Endothelial cell of umbilical vein (primary cell): ENCODE measurements around the gene MIEF1. TPM values are rescaled to one million over a fixed set of nuclear protein-coding genes. Genes with fewer than 3 reads are reported as not detected.

ENCODE experiments used
- BruUV-seq: library from RNA; stranded (reverse); fragments of 400-500 nt; replicated peaks from 2 replicates; lab custom pipeline; 2021; lab: Mats Ljungman, UMichigan
- CTCF ChIA-PET: fragments of 300-600, 350-600 bp; sonication (Branson Sonifier 250); formaldehyde crosslinking; loops from one replicate; lab custom pipeline; 2021; ENCODE audit warnings: antibody characterized with exemption, inconsistent platforms; lab: Charles Lee
- POLR2A ChIA-PET: fragments of 300-600, 350-600 bp; sonication (Branson Sonifier 250); formaldehyde crosslinking; loops from one replicate; lab custom pipeline; 2021; ENCODE audit warnings: antibody characterized with exemption, inconsistent platforms; lab: Charles Lee
- DNase-seq: peaks from one replicate; pipeline ENCODE4 v3.0.0-alpha.2; 2011; ENCODE audit warnings: low read depth, low spot score
- FAIRE-seq: peaks from 2 replicates; lab custom pipeline; 2011; peaks lifted over from hg19 to GRCh38; lab: Jason Lieb, UNC
- H2AFZ ChIP-seq: 2 replicates; pipeline ENCODE4 v1.6.0; 2012; ENCODE audit warnings: low read depth, low read length, control low read depth, inconsistent platforms
- H3K27ac ChIP-seq: 2 replicates; pipeline ENCODE4 v1.5.1; 2011; ENCODE audit warnings: low read depth, mild to moderate bottlenecking, control low read depth, low read length, moderate library complexity; ENCODE audit not compliant: insufficient read depth
- H3K27me3 ChIP-seq, 2 experiments: 2 replicates each; pipeline versions ENCODE4 v1.6.0 to v1.6.1; 2011; ENCODE audit warnings: low read length in 2 of 2, mixed read lengths in 1 of 2; ENCODE audit not compliant: control insufficient read depth in 2 of 2, insufficient read depth in 2 of 2
- H3K36me3 ChIP-seq, 2 experiments: 2 replicates in 1 of 2; 3 replicates in 1 of 2; pipeline ENCODE4 v1.5.1; 2011; ENCODE audit warnings: low read length in 2 of 2, mild to moderate bottlenecking in 1 of 2, moderate library complexity in 1 of 2; ENCODE audit not compliant: control insufficient read depth in 2 of 2, insufficient read depth in 2 of 2; ENCODE audit errors: extremely low read depth in 1 of 2
- H3K4me1 ChIP-seq: 3 replicates; pipeline ENCODE4 v1.5.1; 2011; ENCODE audit warnings: mild to moderate bottlenecking, low read length; ENCODE audit not compliant: control insufficient read depth, insufficient read depth; ENCODE audit errors: extremely low read depth
- H3K4me2 ChIP-seq: 2 replicates; pipeline ENCODE4 v1.6.1; 2011; ENCODE audit warnings: low read length, control low read depth, mixed read lengths; ENCODE audit not compliant: insufficient read depth
- H3K4me3 ChIP-seq, 3 experiments: fragments of 200-600 bp in 1 of 3; sonication (generic), shearing (Covaris generic) in 1 of 3; replicated peaks in 1 of 3; 2 replicates each; pipeline ENCODE4 v1.5.1; 2011 to 2016; ENCODE audit warnings: control low read depth in 3 of 3, low read length in 3 of 3, mild to moderate bottlenecking in 2 of 3, inconsistent platforms in 1 of 3, low read depth in 1 of 3, moderate library complexity in 1 of 3; ENCODE audit not compliant: insufficient read depth in 1 of 3
- H3K79me2 ChIP-seq: 2 replicates; pipeline ENCODE4 v1.6.0; 2012; ENCODE audit warnings: low read length, inconsistent platforms; ENCODE audit not compliant: control insufficient read depth, insufficient read depth
- H3K9ac ChIP-seq: replicated peaks from 2 replicates; pipeline ENCODE3; 2011; ENCODE audit warnings: low read length, control low read depth; ENCODE audit not compliant: insufficient read depth; ENCODE audit errors: extremely low read depth
- H3K9me1 ChIP-seq: replicated peaks from 3 replicates; pipeline ENCODE4 v1.6.0; 2011; ENCODE audit warnings: mild to moderate bottlenecking, low read length; ENCODE audit not compliant: control insufficient read depth, insufficient read depth; ENCODE audit errors: extremely low read depth
- H3K9me3 ChIP-seq: replicated peaks from 2 replicates; pipeline ENCODE4 v1.5.1; 2012; ENCODE audit warnings: low read length, inconsistent platforms; ENCODE audit not compliant: control insufficient read depth, insufficient read depth
- H4K20me1 ChIP-seq: replicated peaks from 2 replicates; pipeline ENCODE3; 2011; ENCODE audit warnings: mild to moderate bottlenecking, low read length; ENCODE audit not compliant: control insufficient read depth, insufficient read depth; ENCODE audit errors: extremely low read depth
- FOS ChIP-seq: IDR thresholded peaks from 2 replicates; pipeline ENCODE4 v1.6.1; 2011; ENCODE audit warnings: mild to moderate bottlenecking, low read length, moderate library complexity, borderline replicate concordance; ENCODE audit not compliant: insufficient read depth
- MAX ChIP-seq: IDR thresholded peaks from 2 replicates; pipeline ENCODE4 v1.6.1; 2011; ENCODE audit not compliant: insufficient read depth, insufficient read length
- POLR2A ChIP-seq: IDR thresholded peaks from 2 replicates; pipeline ENCODE4 v1.6.1; 2012; ENCODE audit warnings: low read depth, mild to moderate bottlenecking, control low read depth, low read length
- POLR2AphosphoS5 ChIP-seq: IDR thresholded peaks from 2 replicates; pipeline ENCODE4 v1.6.1; 2012; ENCODE audit warnings: low read depth, mild to moderate bottlenecking, control low read depth, low read length, moderate library complexity; ENCODE audit not compliant: insufficient read depth
- dilution Hi-C: fragments of 300-500 bp; cut with MboI; formaldehyde crosslinking; loops from one replicate; pipeline ENCODE4 v1.15.0; 2019; ENCODE audit warnings: low sequenced_read_pairs; ENCODE audit not compliant: extremely low pct_ligation_motif_present
- intact Hi-C: fragments of 100-400 bp; cut with micrococcal nuclease; formaldehyde crosslinking; loops from one replicate; pipeline ENCODE4 v1.10.0; 2022
- polyA plus RNA-seq, 4 experiments: library from polyadenylated mRNA; depleted of rRNA in 3 of 4; stranded (reverse) in 3 of 4; unstranded in 1 of 4; fragments of >200 nt; gene quantifications; 2 replicates each; pipeline versions ENCODE4 v1.2.1 to v1.2.3, GENCODE V29; 2011 to 2012; ENCODE audit warnings: missing spikeins in 1 of 4
- total RNA-seq: library from RNA; stranded (reverse); gene quantifications from 2 replicates; pipeline ENCODE4 v1.2.3, GENCODE V29; 2021
- TF ChIP-seq, protein P1 (sequence below), 2 donors: IDR thresholded peaks; 1 replicate in 1 of 2; 2 replicates in 1 of 2; pipeline ENCODE4 v1.5.1; 2011; ENCODE audit warnings: low read length in 2 of 2, mild to moderate bottlenecking in 2 of 2, moderate library complexity in 2 of 2, control low read depth in 1 of 2, inconsistent platforms in 1 of 2, low read depth in 1 of 2; ENCODE audit not compliant: insufficient read depth in 1 of 2; ENCODE audit errors: extremely low read depth in 1 of 2

MIEF1 gene
- total and polyA plus RNA-seq, 2 donors (not counting 3 experiments of a cell fraction or from before 2014, with no cell fraction given) = 14.2 to 31.1 TPM

GRCh38 chr22:39532215-39533073, 30.4 kb downstream of the MIEF1 start, which contains the start of gene RPS19BP1:
Gene RPS19BP1 (minus strand): TSS chr22:39532748. CDS start chr22:39532738, 10 bp downstream.
- intact Hi-C loops = loop anchor here (1.0 to 5.0 kb wide), 3 partner anchors 645 to 815 kb away; partner anchors contain the start of genes ADSL, CBX6 and TNRC6B

More at GRCh38 chr22:39532215-39533073, 30.4 kb downstream of the MIEF1 start, which contains the start of gene RPS19BP1:
- ChIA-PET CTCF (interaction anchor here (0.9 to 6.4 kb wide), 4 partner anchors 35 to 504 kb away, joined by 3 to 197 read pairs (median 100); no protein-coding TSS in a partner anchor), POLR2A (interaction anchor here (0.6 kb wide), 1 partner anchor 214 kb away, joined by 5 read pairs; no protein-coding TSS in a partner anchor)
- H3K27me3 ChIP-seq = no peaks in the 10 kb centered on the region
- H3K4me3 ChIP-seq = peak within 1 kb of the TSS; percentile 70 to 83 (median 82)
- no peaks in the 10 kb centered on the region for H3K9me1 ChIP-seq
- no peaks in the 10 kb centered on the region for H3K9me3 ChIP-seq
- peak within 1 kb of the TSS; percentile 77 for H2AFZ ChIP-seq
- peaks cover 0 to 3% of the 10 kb centered on the region in 2 experiments for H3K36me3 ChIP-seq
- H3K4me1 ChIP-seq = peaks cover 30% of the 10 kb centered on the region
- DNase-seq (peak; percentile 98), FAIRE-seq (peak; percentile 100)
- peak within 1 kb of the TSS; percentile 76 for H3K4me2 ChIP-seq
- H4K20me1 ChIP-seq = no peaks in the 10 kb centered on the region
- H3K79me2 ChIP-seq = peaks cover 39% of the 10 kb centered on the region
- H3K9ac ChIP-seq = peak within 1 kb of the TSS; percentile 82
- TF ChIP-seq POLR2AphosphoS5 = peak; percentile 95
- TF ChIP-seq FOS = no peak
- peak; percentile 51 for TF ChIP-seq MAX
- TF ChIP-seq, protein P1, sequence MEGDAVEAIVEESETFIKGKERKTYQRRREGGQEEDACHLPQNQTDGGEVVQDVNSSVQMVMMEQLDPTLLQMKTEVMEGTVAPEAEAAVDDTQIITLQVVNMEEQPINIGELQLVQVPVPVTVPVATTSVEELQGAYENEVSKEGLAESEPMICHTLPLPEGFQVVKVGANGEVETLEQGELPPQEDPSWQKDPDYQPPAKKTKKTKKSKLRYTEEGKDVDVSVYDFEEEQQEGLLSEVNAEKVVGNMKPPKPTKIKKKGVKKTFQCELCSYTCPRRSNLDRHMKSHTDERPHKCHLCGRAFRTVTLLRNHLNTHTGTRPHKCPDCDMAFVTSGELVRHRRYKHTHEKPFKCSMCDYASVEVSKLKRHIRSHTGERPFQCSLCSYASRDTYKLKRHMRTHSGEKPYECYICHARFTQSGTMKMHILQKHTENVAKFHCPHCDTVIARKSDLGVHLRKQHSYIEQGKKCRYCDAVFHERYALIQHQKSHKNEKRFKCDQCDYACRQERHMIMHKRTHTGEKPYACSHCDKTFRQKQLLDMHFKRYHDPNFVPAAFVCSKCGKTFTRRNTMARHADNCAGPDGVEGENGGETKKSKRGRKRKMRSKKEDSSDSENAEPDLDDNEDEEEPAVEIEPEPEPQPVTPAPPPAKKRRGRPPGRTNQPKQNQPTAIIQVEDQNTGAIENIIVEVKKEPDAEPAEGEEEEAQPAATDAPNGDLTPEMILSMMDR (IDR thresholded peaks at IDR 0.05; ENCODE audit: extremely low read depth in 1 of 2, insufficient read depth in 1 of 2, low read depth in 1 of 2, low read length in 2 of 2) = peak in 1 of 2 donors; percentile 1
- peak; percentile 96 for TF ChIP-seq POLR2A
- H3K27ac ChIP-seq = peak within 1 kb of the TSS; percentile 74
- dilution Hi-C loops = no loop called here
- BruUV-seq = no TSS peak
